GM19035 (cell line): ENCODE results near the gene MAP3K8.
"Not testable (repeated sequence)": the region's sequence is repeated elsewhere in the genome, so short reads cannot be mapped to it uniquely, and the experiment has no call there.

Source experiments
- ATAC-seq: cut with Tn5 transposase; IDR thresholded peaks from one replicate; pipeline ENCODE4 v1.9.1; 2021; ENCODE audit not compliant: unreplicated experiment

Gene MAP3K8

DNA sequence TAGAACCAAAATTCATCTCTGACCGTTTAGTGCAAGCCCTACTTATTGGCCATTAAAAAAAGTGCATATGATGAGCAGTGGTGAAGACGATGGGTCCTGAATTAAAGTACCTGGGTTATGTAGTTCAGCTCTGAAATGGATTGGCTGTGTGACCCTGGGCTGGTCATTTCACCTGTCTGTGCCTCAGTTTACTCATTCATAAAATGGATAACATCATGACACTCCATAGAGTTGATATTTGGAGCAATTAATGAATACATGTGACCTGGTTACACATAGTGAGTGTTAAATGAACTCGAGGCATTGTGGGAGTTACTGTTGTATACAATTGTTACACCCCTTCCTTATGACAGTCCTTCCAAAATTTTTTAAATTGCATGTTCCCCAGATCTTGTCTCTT lies 9.1 kb downstream of the MAP3K8 start:
- no peak for ATAC-seq

DNA sequence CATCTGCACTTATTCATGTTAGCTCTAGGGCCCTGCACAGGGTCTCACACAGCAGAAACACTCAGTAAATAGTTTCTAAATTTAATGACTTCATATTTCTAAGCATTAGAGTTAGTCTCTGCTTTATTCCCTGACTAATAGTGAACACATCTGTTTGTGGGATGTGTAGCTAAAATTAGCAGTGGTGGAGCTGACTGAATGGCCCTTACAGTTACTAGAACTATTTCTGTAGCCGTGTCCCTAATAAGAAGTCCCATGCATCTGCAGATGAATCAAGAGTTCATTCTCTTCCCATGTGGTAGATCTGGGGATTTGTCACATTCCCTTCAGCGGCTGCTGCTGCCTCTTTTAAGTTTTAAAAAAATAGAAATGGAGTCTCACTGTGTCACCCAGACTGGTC lies 11.7 kb downstream of the MAP3K8 start:
- no peak for ATAC-seq

DNA sequence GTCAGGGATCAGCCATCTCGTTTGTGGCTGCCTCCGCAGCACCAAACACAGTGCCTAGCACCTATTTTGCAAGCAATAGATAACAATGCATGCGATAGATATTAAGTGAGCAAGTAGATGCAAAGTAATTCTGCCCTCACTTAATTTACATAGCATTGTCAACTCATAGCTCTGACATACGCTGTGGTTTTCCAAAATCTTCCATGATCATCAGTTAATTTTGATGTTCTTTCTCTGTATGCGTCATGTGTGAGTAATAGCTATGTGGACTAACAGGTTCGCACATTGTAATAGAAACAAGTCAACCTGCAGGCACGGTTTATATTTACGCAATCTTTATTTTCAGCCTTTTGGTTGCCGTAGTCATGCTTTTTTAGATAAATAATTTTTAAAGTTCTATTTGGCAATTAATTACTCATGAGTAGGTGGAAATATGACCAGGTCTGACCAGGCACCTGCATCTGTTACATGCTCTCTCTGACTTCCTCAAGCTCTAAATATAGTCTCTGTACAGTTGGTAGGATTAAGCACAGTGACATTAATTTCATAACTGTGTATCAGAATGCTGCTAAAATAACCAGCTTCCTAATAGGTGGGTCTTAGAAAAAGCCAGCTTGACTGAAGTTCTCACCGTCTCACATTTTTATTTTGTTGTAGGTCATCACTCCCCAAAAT lies 13.3 kb downstream of the MAP3K8 start:
- no peak for ATAC-seq

DNA sequence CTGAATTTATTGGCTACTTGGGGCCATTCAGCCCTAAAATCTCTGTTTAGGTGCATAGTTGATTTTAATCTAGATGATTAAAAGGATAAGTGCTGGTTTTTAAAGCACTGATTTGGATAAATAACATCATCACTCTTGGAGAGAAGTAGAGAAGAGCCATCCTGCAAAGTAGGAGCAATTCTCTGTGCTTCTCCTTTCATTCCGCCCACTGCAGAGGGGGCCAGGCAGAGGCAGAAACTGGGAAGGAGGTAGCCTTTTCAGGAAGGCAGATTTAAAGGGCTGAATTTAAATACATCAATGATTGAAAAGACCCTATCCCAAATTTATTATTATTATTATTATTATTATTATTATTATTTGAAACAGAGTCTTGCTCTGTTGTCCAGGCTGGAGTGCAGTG lies 14.1 kb downstream of the MAP3K8 start:
- ATAC-seq, result no peak

DNA sequence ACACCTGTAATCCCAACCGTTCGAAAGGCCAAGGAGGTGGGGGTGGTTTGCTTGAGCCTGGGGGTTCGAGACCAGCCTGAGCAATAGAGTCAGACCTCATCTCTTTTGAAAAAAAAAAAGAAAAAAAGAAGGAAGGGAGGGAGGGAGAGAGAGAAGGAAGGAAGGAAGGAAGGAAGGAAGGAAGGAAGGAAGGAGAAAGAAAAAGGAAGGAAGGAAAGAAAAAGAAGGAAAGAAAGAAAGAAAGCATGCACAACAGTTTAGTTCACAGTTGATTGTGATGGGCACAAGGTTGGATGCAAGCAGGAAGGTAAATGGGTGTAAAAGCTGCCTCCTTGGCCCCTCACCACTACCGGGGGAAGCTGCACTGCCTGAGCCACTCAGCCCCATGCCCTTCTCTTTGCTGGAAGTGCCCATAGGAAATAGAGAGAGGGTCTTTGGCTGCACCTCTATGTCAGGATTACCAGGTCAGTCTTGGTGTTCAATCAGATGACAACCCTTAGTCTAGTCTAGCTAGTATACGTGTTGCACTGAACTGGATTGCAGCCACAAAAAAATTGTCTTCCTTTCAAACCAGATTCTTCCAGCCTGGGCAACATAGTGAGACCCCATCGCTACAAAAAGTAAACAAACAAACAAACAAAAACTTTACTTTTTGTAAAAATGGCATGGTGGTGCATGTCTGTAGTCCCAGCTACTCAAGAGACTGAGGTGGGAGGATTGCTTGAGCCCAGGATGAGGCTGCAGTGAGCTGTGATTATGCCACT lies 20.0 kb downstream of the MAP3K8 start:
- ATAC-seq, result no peak

DNA sequence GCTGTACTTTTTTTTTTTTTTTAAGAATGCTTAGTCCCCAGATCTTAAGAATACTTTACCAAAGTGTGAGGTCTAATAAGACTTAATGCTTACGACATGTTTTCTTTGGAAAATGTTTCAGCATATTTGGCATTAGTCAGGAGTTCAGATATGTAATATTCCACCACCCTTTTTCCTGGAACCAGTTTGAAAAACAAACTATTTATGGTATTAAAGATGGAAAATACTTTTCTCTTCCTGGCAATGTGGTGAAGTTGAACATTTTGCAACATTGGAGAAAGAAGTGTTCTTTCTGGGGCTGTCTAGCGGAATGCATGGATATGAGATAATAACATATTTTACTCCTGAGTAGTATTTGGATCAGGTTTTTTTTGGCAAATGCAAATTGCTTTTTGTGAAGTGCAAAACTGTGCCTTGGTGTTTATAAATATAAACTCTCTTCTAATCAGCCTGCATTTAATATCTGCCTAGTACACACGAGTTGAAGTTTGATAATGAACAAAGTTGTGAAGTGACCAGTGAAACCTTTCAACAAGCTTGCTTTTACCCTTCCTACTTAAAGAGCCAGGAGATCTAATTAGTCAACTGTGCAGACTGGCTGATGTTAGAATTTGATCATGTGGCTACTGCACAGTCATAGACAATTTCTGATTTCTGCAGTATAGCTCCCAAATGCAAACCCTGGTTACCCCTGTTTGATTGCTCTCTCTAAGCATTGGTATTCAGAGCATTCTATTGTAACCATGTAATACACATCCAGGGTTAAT lies 20.9 kb downstream of the MAP3K8 start:
- no peak for ATAC-seq

DNA sequence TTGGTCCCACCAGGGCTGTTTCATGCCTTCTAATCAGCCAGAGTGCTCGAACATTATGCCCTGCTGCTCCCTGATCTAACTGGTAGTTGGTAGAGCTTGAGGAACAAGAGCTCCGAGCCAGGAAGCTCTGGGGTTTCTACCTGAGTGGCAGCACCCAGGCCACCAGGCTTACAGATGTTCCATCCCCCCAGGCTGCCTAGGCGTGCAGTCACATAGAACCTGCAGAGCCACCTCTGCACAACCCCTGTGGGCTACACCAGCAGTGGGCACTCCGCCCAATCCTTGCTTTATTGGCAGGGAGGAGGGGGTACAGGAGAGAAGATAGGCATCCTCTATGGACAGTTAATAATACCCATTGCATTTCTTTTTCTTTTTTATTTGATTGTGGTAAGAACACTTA lies 21.8 kb downstream of the MAP3K8 start:
- peak; percentile 58 for ATAC-seq

DNA sequence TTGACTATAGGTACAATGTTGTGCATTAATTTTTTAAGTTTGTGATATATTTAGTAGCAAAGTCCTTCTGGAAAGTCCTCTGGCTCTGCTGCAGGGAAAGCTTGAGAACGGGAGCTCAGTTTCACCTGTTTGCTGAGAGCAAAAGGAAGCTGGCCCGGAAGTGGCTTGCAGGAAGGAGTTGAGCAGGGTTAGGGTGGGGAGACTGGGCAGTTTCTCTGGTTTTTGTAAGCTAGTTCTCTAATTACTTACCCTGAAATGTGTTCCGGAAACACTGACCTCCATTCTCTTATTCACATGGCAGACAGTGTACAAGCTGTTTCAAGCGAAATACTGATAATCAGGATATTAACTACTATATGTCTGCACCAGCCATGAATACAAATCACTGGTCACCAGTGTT lies 22.3 kb downstream of the MAP3K8 start:
- ATAC-seq, result peak; percentile 77

DNA sequence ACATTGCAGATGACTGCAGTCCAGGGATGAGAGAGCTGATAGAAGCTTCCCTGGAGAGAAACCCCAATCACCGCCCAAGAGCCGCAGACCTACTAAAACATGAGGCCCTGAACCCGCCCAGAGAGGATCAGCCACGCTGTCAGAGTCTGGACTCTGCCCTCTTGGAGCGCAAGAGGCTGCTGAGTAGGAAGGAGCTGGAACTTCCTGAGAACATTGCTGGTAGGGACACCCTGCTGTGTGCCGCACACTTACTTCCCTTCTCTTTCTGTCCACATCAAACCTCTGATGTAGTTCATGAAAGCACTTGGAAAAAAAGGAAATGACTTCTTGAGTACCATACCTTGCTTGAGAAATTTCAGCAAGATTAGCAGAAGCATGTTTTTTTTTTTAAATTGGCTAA lies 25.3 kb downstream of the MAP3K8 start:
- no peak for ATAC-seq

DNA sequence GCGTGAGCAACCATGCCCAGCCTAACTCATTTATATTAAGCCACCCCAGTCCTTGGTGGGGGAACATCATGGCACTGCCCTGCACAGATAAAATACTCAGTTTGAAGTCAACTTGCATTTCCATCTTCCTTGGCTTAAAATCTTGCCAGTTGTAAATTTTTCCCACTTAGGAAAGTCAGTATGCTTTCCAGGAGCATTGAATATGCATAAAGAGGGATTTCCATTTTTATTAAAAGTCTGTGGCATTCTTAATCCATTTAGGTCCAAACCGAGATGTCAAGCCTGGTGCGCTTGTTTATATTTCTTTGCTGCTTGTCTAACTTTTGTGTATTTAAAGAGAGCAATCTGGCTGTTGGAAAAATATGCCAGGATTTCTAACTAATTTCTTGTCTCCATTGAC lies 26.1 kb downstream of the MAP3K8 start:
- no peak for ATAC-seq

DNA sequence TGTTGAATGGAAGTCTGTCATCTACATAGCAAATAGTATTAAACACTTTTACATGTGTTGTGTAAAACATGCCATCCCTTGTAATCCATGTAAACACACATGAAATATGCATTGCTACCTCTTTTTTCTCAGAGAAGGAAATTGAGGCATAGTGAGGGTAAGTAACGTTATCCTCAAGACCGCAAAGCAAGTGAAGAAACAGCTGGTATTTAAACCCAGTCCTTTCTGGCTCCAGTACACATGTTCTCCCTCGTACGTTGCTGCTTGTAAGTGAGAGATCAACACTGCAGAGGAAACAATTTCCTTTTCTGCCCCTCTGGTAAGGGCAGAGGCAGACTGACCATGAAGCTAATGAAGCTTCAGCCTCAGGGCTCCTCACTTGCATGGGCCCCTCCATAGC lies 28.5 kb downstream of the MAP3K8 start:
- ATAC-seq, result no peak

DNA sequence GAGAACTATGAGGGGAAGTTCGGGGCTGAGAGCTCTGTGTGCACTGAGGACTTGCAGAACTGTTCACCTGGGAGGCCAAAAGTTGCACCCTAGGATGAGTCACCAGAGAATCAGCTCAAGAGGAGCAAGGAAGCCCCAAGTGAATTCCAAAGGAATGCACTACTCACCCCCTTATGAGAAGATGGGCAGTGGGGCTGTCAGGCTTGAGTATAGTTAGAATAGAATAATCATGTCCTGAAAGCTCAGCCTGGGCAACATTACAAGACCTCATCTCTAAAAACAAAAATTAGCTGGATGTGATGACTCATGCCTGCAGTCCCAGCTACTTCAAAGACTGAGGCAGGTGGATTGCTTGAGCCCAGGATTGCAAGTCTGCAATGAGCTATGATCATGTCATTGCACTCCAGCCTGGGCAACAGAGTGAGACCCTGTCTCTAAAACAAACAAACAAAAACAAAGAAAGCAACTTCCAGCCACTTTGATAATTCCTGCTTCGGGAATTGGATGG lies 30.0 kb downstream of the MAP3K8 start:
- ATAC-seq, result no peak

DNA sequence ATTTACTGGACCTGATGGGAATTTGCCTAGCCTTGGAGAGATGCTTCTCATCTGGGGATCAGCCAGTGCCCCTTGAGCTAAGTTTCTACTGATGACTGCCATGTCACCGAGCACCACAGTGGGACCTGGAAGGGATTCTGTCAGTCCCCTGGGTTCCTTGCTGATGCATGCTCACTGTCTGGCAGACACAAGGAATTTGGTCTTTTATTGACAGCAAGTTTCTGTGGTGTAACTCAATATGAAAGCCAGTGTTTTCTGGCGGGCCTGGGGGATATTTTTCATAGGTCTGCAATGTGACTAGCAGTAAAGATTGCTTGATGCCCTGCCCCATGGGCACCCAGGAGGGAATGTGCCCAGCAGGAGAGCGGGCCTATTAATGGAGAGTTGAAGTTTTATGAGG lies 30.7 kb downstream of the MAP3K8 start:
- no peak for ATAC-seq

DNA sequence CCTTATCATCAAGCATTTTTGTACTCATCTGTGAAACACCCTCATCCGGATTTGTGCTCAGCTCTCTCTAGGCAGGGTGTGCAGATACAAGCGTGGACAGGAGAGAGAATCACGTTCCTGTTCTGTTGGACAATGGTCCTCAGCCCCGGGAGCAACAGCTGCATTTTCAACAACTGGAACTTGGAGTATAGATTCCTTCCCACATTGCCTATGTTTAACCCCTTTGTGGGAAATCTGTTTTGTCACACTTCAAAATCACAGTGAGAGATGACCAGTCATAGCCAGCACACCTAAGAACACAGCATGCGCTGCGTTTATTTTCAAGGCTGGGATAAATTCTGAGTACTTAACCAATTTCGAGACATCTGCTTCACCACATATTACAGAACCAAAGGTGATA lies 32.5 kb downstream of the MAP3K8 start:
- no peak for ATAC-seq

DNA sequence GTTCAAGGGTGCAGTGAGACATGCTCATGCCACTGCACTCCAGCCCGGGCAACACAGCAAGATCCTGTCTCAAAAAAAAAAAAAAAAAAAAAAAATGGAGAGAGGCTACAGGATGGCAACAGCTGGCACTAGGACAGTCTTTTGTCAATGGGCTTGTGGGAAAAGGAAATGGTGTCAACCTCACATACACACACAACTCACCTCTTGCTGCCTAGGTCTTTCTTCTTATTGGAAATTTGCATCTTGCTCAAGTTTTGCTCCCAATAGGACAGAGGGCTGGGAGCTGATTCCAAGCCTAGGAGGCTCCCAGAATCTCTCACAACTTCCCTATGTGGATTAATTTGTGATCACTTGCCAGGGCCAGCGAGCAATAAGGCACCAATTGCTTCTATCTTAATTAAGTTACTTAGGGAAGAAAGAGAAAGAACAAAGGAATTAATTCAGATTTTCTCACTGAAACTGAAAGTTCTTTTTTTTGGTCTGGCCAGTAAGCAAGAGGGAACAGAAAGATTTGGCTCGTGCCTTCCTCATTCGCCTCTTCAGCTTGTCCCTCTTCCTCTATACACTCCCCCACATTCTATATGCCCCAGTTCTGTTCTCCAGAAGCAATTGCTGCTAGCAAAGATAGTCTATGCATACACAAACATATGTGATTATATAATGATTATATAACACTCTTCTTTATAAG lies 33.8 kb downstream of the MAP3K8 start:
- ATAC-seq, result no peak

DNA sequence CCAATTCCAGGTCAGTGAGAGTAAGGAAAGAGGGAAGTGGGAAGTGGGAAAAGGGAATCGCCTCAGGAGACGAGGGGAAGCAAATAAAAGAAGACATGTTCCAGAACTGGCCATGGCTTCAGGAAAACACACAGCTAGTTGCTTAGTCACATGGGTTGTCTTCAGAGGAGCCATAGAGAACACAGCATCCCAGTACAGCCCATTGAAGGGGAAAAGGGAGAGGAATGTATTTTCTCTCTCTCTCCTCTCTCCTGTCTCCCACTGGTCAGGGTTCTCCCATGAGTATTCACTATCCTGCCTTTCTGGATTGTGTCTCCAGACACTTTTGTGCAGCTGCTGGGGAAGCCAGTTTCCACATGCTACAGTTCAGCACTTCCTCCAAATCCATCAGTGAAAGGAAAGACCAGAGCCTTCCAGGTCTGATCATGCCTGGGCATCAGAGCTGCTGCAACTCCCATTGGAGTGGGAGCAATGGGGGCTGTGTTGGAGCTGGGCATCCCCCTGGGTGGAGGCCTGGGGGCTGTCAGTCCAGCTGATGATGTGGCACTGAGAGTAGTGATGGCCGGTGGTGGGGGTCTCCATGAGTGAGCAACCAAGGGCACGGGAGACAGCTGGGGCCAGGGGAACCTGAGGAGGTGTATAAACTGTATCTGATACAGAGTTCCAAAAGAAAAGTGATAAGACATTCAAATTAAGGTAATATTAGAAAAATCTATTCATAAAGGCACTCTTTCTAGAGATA lies 38.6 kb downstream of the MAP3K8 start:
- ATAC-seq, result no peak

DNA sequence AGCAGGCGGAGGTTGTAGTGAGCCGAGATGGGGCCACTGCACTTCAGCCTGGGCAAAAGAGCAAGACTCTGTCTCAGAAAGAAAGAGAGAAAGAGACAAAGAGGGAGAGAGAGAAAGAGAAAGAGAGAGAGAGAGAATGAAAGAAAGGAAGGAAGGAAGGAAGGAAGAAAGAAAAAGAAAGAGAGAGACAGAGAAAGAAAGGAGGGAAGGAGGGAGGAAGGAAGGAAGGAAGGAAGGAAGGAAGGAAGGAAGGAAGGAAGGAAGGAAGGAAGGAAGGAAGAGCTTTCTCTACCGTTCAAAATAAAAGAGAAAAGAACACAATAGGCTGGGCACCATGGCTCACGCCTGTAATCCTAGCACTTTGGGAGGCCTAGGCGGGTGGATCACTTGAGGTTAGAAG lies 41.5 kb downstream of the MAP3K8 start:
- not testable (repeated sequence) for ATAC-seq

DNA sequence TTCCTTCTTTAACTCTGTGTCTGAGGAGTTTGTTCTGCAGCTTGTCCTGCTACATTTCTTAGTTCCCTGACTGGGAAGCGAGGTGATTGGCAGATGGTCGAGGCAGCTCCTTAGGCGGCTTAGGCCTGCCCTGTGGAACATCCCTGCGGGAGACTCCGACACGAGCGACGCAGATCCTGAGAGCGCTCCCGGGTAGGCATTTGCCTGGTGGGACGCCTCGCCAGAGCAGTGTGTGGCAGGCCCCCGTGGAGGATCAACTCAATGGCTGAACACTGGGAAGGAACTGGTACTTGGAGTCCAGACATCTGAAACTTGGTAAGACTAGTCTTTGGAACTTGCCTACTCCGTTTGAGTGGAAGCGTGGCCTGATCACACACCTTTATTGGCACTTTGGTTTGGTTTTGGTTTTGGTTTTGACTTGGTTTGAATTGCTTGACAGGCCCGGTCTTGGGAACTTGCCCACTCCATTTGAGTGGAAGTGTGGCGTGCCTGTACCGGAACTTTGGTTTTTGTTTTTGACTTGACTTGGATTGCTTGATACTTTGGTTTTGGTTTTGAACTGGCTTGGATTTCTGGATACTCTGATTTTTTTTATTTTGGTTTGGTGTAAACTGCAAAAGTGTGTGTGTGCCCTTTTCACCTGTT lies 42.6 kb downstream of the MAP3K8 start:
- ATAC-seq, result no peak

DNA sequence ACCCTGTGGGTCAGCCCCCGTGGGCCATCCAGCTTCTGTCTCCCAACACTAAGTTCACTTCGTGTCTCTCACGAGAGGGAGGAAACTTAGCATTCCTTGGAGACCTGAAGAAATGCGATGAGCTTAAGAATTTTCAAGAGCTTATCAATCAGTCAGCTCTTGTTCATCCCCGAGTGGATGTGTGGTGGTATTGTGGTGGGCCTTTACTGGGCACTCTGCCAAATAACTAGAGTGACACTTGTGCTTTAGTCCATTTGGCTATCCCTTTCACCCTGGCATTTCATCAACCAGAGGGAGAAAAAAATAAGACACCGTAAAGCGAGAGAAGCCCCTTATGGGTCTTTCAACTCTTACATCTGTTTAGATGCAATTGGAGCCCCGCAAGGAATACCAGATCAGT lies 45.5 kb downstream of the MAP3K8 start:
- not testable (repeated sequence) for ATAC-seq

DNA sequence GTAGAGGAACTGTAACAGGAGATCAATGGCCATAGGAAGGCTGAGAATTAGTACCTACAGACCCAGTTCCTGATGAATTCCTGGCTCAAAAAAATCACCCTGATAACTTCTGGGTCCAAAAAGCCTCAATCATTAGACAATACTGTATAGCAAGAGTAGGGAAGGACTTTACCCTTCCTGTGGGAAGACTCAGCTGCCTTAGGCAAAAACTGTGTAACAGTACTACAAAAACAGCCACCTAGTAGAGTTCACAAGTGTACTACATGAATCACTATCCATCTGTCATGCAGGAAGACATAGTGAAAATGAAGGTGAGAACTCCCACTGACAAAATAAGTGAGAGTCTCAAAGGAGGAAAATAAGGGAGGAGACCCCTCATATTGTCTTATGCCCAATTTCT lies 47.6 kb downstream of the MAP3K8 start:
- no peak for ATAC-seq
